GM06990 (cell line): Measurements from ENCODE around the gene LOC128125822.
A peak's percentile ranks its signal among the peaks of the same experiment; 100 is the strongest.

Experiments
- DNase-seq: peaks from one replicate; pipeline ENCODE4 v3.0.0-alpha.2; 2011; ENCODE audit not compliant: insufficient read length; ENCODE audit errors: extremely low read depth
- H3K27me3 ChIP-seq: replicated peaks from 2 replicates; pipeline ENCODE4 v1.6.0; 2011; ENCODE audit warnings: low read length; ENCODE audit not compliant: control insufficient read depth, insufficient read depth
- H3K36me3 ChIP-seq: 2 replicates; pipeline ENCODE4 v1.5.1; 2011; ENCODE audit warnings: low read length; ENCODE audit not compliant: control insufficient read depth, insufficient read depth
- H3K4me3 ChIP-seq: replicated peaks from 2 replicates; pipeline ENCODE4 v1.5.1; 2011; ENCODE audit warnings: low read depth, mild to moderate bottlenecking, control low read depth, low read length
- TF ChIP-seq, protein P1 (sequence below): IDR thresholded peaks from 2 replicates; pipeline ENCODE4 v1.5.1; 2011; ENCODE audit warnings: low read length, control low read depth, mild to moderate bottlenecking, inconsistent platforms; ENCODE audit not compliant: insufficient read depth, poor library complexity, severe bottlenecking

LOC128125822 gene

DNA sequence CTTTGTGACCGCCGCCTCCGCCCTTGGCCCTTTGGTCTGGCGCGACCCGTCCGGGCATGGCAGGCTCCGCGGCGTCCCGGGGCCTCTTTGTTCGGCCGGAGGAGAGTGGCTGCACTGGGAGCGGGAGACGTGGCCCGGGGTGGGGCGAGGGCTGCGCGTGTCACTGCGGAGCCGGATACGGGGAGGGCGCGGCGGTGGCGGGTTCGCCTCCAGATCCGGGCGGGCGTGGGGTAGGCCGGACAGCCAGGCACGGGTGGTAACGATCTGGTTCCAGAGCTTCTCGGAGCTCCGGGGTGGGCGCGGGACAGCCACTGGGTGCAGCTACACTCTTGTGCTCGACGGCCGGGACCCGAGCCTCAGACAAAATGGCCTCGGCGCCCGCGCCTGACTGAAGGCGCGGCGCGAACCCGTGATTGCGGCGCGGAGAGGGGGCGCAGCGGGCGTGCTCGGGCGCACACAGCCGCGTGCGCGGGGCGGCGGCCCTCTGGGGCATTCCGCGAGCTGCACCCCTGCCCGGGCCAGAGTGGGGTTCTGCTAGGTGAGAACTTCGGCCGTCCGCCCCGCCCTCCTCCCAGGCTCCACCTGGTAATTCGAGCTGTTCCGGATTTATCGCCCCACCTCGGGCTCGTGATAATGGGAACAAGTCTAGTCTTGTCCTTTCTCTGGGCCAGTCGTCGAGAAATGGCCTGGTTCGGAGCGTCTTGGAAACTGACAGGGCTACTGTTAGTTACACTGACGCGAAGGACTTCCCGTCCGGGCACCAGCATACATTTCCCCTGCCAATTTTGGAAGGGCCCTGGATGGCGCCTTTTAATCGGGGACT, 1.0 kb downstream of the LOC128125822 start:
- peak; percentile 87 for DNase-seq
- peak overlapping the region; percentile 97 for H3K4me3 ChIP-seq
- TF ChIP-seq, protein P1, sequence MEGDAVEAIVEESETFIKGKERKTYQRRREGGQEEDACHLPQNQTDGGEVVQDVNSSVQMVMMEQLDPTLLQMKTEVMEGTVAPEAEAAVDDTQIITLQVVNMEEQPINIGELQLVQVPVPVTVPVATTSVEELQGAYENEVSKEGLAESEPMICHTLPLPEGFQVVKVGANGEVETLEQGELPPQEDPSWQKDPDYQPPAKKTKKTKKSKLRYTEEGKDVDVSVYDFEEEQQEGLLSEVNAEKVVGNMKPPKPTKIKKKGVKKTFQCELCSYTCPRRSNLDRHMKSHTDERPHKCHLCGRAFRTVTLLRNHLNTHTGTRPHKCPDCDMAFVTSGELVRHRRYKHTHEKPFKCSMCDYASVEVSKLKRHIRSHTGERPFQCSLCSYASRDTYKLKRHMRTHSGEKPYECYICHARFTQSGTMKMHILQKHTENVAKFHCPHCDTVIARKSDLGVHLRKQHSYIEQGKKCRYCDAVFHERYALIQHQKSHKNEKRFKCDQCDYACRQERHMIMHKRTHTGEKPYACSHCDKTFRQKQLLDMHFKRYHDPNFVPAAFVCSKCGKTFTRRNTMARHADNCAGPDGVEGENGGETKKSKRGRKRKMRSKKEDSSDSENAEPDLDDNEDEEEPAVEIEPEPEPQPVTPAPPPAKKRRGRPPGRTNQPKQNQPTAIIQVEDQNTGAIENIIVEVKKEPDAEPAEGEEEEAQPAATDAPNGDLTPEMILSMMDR: no peak
- H3K36me3 ChIP-seq: peaks cover 2% of the 10 kb centered on the region
- no peaks in the 10 kb centered on the region for H3K27me3 ChIP-seq

DNA sequence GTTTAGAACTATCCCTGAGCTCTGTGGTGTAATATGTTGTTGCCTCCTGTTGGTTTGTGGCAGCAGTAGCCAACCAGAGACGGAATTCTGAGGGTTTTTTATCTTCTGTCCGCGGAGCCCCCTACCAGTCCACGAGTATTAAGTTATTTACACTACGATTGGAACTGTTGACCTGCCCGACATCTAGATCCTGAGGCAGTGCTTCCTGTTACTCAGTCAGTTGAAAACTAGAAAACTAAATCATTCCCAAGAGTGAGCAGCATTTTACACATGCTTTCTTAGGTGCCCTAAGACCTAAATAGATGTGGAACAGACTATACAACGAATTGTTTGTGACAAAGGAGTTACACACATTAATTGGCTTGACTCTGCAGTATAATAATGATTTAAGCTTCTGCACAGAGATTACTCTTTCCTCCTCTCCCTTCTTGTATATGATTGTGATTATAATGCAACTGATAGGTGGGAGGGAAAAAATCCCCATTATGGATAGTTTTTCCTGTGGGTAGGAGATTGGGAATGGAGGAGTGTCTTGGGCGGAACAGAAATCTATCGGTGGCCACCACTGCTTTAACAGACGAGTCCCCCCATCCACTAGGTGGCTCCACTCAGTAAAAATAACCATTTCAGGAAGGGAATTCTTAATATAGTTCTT, 1.7 kb downstream of the LOC128125822 start:
- H3K36me3 ChIP-seq: peaks cover 2% of the 10 kb centered on the region
- no peaks in the 10 kb centered on the region for H3K27me3 ChIP-seq
- H3K4me3 ChIP-seq: peak overlapping the region; percentile 97
- DNase-seq: peak; percentile 29
- TF ChIP-seq, protein P1: peak; percentile 67

DNA sequence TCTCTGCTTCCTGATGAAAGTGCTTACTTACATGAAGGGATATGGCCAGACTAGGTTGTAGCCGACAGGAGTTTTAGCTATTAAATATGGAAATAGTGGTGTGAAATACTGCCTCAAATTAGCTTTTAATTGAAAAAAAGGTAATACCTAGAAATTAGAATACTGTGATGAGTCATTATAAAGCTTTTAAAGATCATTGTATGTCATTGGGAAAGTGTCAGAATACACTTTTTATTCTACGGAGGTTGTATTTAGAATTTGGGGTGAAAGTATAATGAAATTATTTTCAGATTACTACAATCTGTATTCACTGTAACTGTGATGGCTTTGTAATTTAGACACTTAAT, 2.2 kb downstream of the LOC128125822 start:
- peaks cover 2% of the 10 kb centered on the region for H3K36me3 ChIP-seq
- H3K27me3 ChIP-seq: no peaks in the 10 kb centered on the region
- TF ChIP-seq, protein P1: no peak
- H3K4me3 ChIP-seq: peak overlapping the region; percentile 97
- DNase-seq: no peak

GRCh38 chr6:63576147-63576772, 4.0 kb downstream of the LOC128125822 start:
- Histone ChIP-seq H3K27me3 (no peaks in the 10 kb centered on the region), H3K36me3 (peaks cover 8% of the 10 kb centered on the region), H3K4me3 (no peak overlapping the region)
- DNase-seq: no peak
- TF ChIP-seq, protein P1: no peak

DNA sequence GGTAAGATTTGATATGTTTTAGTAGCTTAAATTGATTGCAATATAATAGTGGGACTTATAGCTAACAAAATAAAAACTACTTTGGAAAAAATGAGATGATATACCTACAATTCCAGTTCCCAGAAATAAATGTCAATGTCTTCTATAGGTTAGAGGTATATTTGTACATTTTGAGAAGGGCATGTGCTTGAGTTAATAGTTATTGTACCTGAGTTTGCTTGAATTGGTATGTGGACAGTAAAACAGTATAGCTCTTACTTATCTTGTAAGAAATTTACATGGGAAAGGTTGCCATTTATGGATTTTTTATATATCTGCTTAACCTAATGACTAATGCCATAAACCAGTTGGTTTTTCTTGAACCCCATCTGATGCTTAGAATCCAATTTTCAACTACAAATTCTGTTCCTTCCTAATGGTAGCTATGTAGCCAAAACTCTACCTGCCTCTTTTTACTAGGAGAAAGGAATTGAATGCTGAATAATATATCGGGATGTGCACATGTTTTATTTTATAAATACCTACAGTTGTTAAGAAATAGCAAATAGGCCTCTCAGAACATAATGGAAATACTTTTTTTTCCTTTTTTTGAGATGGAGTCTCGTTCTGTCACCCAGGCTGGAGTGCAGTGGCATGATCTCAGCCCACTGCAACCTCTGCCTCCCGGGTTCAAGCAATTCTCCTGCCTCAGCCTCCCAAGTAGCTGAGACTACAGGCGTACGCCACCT, 4.9 kb downstream of the LOC128125822 start:
- H3K27me3 ChIP-seq: no peaks in the 10 kb centered on the region
- no peak overlapping the region for H3K4me3 ChIP-seq
- peaks cover 8% of the 10 kb centered on the region for H3K36me3 ChIP-seq
- DNase-seq: no peak
- TF ChIP-seq, protein P1: no peak
